AG20443 (cell line): ENCODE measurements around the gene UST.

Experiments
- DNase-seq: peaks from one replicate; pipeline ENCODE4 v3.0.0; 2012; ENCODE audit warnings: low spot score, mixed read lengths

The UST gene

GRCh38 chr6:149007846-149008245, 261.0 kb downstream of the UST start:
- DNase-seq, result no peak

GRCh38 chr6:149008741-149009140, 261.9 kb downstream of the UST start:
- DNase-seq, result no peak

- peak; percentile 90 for DNase-seq
Measured at GRCh38 chr6:149012040-149012545, 265.3 kb downstream of the UST start.

- no peak for DNase-seq
Measured at GRCh38 chr6:149013586-149014344, 266.9 kb downstream of the UST start.

- DNase-seq, result peak; percentile 32
Measured at GRCh38 chr6:149014631-149015534, 268.1 kb downstream of the UST start.

- DNase-seq, result no peak
Measured at GRCh38 chr6:149015535-149016525, 269.0 kb downstream of the UST start.

- DNase-seq, result no peak
Measured at GRCh38 chr6:149016716-149017115, 269.9 kb downstream of the UST start.

GRCh38 chr6:149020319-149020718, 273.5 kb downstream of the UST start:
- no peak for DNase-seq

- DNase-seq, result no peak
Measured at GRCh38 chr6:149024361-149024760, 277.5 kb downstream of the UST start.

GRCh38 chr6:149025061-149025460, 278.2 kb downstream of the UST start:
- no peak for DNase-seq

GRCh38 chr6:149026530-149026942, 279.7 kb downstream of the UST start:
- peak; percentile 62 for DNase-seq

GRCh38 chr6:149027484-149027883, 280.7 kb downstream of the UST start:
- DNase-seq, result no peak

GRCh38 chr6:149028767-149029405, 282.1 kb downstream of the UST start:
- peak; percentile 62 for DNase-seq

GRCh38 chr6:149031201-149031858, 284.5 kb downstream of the UST start:
- no peak for DNase-seq

GRCh38 chr6:149031859-149032598, 285.2 kb downstream of the UST start:
- peak; percentile 64 for DNase-seq

- peak; percentile 74 for DNase-seq
Measured at GRCh38 chr6:149032599-149033405, 286.0 kb downstream of the UST start.

- no peak for DNase-seq
Measured at GRCh38 chr6:149033454-149033853, 286.6 kb downstream of the UST start.

- DNase-seq, result no peak
Measured at GRCh38 chr6:149035766-149036165, 288.9 kb downstream of the UST start.
